Measurements from ENCODE around the gene RTL10.
"Not testable (repeated sequence)": the region's sequence is repeated elsewhere in the genome, so short reads cannot be mapped to it uniquely, and the experiment has no call there.

The RTL10 gene

DNA sequence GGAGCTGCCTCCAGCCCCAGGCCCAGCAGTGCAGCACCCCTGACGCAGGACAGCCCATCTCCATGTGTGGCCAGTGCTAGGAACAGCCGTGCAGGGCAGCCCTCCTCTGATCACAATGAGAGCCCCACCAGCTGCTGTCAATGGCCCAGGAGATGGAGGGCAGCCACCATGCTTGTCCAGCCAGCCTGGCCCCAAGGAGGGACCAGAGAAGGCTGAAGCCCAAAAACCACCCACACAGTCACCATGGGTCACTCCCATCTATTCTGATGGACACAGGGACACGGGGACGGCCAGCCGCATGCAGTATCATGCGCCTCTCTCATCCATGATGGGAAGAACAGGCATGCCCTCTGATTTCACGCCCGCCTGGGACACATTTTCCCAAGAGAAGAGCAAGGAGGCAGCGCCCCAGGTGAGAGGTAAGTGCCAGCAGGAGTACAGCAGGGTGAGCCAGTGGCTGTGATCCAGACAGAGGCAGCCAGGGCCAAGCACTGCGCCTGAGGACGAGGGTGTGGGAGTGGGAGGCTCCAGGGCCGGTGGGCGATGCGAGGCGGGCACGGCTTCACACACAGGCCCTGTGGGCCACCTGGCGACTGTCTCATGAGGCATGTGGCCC lies 33.6 kb upstream of the RTL10 start:
- DNase-seq, result no peak

GRCh38 chr22:19887256-19887985 lies 32.7 kb upstream of the RTL10 start:
- no peak for DNase-seq

- no peak for DNase-seq
Observed at GRCh38 chr22:19886605-19887255, 32.1 kb upstream of the RTL10 start.

DNA sequence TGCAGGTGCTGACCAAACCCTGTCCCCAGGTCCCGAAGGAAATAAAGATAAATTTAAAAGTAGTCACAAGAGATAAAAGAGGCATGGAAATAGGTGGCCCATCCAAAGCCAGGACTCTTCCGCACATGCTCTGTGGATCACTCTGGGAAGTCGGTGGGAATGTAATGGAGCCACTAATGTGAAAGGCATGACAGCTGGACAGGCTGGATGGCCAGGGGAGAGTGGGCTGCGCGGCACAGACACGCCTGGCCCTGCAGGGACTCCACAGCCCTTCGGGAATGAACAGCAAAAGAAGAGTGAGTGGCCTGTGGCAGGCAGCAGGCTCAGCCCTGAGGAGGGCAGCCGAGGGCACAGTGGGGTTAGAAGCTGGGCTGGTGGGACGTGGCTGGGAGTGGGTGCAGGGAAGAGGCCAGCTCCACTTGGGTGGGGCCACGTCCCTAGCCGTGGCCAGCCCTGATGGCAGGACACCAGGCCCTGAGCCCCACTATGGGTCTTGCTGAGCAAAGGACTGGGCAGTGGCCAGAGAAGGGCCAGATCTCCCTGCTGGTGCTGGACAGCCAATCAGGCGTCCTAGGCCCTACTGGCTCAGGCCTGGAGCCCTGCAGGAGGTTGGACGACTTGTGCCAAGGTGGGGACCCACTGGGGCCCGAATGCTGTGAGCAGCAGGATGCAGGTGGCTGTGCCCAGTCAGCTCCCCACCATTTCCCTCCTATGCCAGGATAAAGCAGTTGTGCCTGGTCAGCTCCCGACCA lies 31.3 kb upstream of the RTL10 start:
- no peak for DNase-seq

DNA sequence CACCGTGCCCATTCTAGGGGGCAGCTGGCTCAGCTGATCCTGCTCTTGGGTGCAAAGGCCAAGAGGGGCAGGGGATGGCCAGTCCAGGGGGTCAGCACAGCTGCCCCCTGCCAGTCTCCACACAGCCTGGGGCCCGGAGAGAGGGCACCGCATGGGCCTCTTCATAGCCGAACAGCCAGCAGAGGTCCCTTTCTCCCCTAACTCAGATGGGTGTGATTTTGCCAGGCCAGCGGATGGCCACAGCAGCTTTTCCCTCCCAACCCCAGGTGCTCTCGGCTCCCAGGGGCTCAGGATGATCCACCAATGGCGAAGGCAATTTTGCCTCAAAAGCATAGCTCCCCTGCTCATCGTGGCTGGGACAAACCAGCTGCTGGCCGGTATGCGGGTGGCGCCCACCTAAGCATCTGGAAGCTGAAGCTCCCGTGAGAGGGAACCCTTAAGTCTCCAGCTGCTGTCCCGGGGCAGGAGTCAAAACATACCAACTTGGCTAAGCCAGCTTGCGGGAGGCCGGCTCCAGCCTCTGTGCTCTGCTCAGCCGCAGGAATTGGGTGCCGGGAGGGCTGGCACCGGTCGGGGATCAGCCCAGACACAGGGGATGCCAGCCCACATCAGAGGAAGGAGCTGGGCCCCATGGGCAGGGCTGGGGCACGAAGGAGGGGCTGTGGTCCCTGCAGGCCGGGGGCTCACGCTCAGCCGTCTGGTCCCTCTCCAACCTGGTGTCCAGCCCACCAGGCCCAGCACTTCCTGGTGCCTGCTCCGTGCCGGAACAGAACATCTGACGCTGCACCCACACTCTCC lies 30.5 kb upstream of the RTL10 start:
- DNase-seq, result no peak

GRCh38 chr22:19884161-19884953 lies 29.7 kb upstream of the RTL10 start:
- no peak for DNase-seq

GRCh38 chr22:19883446-19883845 lies 28.8 kb upstream of the RTL10 start:
- DNase-seq, result not testable (repeated sequence)

DNA sequence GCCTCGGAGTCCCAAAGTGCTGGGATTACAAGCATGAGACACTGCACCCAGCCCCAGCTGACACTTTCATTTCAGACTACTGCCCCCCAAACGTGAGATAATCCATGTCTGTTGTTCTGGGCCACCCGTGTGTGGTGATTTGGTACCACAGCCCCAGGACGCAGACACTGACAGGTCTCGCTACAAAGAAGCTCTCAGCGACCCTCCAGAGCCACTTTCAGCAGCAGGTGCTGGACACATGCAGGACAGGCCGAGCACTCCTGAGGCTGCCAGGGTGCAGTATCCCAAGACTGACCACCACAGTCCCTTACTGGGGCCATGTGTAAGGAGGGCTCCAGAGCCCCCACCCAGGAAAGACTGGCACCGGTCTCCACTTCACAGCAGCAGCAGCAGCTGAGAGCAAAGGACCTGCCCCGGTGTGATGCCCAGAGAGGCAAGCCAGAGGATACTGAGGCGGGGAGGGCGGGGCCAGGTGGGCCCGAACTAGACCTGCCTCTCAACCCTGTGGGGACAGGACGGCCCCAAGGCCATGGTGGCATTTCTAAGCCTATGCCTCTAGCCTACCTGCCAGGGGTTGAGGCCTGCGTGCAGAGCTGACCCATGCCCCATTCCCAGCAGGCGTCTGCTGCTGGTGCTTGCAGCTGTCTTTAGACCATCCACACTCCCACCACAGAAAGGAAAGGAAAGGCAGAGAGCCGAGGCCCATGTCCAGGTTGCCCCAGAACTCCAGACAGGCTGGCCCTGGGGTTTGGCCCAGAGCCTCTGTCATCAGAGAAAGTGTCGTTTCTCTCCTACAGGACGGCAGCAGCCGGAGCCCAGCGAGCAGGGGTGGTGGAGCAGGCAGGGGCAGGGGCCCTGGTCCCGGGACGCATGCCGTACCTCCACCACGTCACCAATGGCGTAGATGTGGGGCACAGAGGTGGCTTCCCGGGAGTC lies 28.0 kb upstream of the RTL10 start:
- DNase-seq, result no peak

- no peak for DNase-seq
Observed at GRCh38 chr22:19880786-19881569, 26.3 kb upstream of the RTL10 start.

DNA sequence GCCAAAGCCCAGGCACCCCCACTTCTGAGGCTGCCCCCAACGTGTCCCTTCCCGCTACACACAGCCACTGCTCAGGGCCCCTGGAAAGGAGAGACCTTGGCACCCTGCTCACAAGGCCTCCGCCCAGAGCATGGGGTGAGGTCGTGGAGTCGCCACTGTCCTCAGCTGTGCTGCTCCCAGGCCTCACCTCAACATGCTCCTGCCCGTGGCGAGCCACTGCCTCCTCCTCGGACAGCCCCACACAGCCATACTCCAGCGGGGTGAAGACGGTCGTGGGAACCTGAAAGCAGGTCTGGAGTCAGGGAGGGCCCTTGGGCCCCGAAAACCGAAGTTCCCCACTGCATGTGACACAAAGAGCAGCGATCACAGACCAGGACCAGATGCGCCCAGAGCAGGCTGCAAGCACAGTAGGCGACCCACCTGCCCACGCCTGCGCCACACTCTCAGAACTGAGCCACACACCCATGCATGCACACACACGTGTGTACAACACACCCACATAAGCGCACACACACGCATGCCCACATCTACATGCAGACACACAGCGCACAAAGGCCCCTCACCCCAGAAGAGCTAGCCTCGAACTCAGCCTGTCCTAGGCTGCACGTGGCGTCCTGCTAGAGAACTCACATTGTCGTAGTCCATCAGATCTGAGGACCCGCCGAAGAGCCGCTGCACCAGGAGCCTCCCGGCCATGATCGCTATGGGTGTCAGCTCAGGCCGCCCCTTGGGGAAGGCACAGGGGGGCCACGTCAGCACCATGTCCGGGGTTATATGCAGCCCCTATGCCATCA lies 25.5 kb upstream of the RTL10 start:
- no peak for DNase-seq

DNA sequence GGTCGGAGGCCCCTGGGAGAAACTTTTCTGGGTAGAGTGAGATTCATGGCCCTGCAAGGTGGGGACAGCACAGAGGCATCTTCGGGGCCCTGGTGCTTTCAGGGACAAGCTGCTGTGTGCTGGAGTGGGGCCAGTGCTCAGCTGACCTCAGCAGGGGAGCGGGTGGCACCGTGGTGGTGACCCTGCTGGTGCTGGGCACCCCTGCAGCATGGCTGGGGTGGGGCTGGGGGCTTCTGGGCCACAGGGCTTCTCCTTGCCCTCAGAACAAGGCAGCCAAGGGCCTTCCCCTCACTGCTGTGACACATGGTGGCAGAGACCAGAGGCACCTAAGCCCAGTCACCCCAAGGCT lies 24.9 kb upstream of the RTL10 start:
- DNase-seq, result no peak

- DNase-seq, result no peak
Observed at GRCh38 chr22:19879246-19879570, 24.5 kb upstream of the RTL10 start.

DNA sequence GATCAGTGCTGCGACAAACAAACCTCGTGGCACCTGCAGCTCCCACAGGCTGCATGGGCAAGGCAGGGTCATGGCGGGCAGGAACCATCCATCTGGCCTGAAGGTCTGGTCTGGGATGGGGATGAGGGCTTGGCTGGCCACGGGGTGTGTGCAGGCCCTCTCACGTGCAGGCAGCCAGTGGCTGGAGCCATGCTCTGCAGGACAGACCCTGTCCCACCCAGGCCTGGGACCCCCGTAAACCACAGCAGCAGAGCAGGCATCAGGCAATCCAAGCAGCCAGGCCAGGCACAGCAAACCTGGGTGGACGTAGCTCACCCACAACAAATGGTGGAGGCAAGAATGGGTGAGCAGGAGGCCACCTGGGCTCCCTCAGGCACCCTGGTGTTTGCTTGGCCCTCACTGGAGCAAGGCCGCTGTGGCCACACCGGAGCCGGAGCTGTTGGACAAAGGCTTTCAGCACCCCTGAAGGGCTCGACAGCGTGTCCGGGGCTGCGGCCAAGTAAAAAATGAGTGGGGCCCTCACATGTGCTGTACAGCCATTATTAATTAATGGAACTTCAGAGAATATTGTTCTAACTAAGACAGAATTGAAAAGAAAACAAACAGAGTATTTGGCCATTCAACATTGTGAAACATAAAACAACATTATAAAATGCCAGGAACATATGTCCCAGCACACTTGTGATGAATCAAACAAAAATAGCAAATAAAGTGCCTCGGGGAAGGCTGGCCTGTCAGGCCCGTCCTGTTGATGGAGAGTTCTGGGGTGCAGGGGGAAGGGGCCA lies 24.0 kb upstream of the RTL10 start:
- DNase-seq, result no peak

DNA sequence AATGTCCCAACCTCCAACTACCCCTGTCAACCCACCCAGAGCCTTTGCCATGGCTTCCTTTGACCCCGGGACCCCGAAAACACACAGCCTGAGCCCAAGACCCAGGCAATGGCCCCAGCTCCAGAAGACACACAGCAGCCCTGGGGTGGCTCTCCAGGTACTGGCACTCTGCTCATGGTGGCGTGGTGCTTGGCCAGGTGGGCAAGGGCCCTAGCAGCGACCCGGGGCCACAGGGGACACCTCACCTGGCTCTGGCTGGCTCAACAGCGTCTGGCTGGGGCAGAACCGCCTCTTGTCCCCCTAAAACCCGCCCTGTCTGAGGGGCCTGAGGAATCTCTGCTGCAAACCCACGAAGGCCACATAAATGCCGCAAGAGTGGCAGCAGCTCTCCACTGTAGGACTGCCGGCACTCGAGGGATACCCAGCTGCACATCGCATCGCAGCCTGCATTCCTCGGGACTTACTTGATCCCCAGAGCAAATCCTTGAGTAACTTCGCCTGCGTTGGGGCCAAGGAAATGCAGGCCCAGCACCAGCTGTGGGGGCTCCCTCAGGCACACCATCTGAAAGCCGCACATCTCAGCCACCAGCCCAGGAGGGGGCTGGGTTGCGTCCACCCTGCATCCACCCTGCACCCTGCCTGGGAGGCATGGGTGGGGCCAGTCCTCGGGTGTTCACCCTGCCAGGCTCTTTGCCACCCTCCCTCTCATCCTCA lies 23.1 kb upstream of the RTL10 start:
- DNase-seq, result no peak

DNA sequence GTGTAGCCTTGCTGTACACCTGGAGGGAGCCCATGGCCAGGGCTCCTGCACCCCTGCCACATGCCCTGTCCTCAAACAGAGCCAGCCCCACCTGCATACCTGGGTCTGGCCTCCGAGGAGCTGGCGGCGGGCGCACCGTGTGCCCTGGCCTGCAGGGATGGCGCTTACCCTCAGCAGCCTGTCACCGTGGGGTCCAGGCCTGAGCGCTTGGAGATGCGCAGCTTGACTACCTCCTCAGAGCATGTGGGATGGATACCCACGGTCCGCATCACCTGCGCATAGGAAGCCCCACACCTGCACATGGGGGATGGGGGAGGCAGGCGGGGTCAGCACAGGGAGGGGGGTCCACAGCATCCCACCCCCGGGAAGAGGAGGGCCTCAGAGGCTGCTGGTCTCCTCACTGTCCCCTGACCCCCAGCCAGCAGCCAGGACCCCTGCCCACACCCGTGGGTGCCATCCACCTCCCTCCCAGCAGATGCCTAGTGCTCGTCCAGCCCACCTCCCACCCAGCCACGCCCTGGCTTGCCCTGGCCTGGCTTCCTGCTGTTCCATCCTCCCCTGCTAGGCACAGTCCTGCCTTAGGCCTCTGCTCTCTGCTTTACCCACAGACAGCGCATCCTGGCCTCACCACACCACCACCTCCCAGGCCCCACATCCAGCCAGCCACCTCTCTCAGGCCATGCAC lies 22.4 kb upstream of the RTL10 start:
- DNase-seq, result no peak

DNA sequence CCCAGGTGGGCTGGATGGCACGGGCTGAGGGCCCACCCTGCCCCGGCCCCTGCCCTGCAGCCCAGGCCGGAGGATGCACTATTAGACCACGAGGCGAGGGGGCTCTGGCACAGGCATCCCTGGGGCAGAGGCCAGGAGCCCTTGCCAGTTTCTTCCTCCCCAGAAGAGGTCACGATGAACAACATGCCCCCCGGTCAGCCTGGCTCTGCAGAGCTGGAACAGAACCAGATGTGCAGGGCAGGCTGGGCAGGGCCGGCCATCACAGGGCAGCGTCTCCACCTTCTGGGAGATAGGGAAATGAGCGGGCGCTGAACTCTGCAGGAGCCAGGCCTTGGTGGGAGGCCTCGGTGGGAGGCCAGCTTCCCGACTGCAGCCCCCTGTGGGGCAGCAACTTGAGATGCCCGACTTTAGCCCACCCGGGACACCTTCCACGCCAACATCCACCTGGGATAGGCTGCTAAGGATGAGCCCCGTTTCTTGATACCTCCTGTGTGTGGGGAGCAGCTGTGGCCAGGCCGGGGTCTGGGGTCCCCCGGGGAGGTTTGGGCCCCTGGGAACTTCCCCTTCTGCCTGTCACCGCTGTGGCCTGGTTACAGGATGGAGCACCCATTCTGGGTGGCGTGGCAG lies 21.8 kb upstream of the RTL10 start:
- no peak for DNase-seq
